Fibroblast of gingiva (primary cell): ENCODE measurements around the gene METTL5.
"Not testable (repeated sequence)": the region's sequence is repeated elsewhere in the genome, so short reads cannot be mapped to it uniquely, and the experiment has no call there.

Source experiments
- DNase-seq: peaks from one replicate; pipeline ENCODE4 v3.0.0-alpha.2; 2011; ENCODE audit warnings: low read depth

Gene METTL5

DNA sequence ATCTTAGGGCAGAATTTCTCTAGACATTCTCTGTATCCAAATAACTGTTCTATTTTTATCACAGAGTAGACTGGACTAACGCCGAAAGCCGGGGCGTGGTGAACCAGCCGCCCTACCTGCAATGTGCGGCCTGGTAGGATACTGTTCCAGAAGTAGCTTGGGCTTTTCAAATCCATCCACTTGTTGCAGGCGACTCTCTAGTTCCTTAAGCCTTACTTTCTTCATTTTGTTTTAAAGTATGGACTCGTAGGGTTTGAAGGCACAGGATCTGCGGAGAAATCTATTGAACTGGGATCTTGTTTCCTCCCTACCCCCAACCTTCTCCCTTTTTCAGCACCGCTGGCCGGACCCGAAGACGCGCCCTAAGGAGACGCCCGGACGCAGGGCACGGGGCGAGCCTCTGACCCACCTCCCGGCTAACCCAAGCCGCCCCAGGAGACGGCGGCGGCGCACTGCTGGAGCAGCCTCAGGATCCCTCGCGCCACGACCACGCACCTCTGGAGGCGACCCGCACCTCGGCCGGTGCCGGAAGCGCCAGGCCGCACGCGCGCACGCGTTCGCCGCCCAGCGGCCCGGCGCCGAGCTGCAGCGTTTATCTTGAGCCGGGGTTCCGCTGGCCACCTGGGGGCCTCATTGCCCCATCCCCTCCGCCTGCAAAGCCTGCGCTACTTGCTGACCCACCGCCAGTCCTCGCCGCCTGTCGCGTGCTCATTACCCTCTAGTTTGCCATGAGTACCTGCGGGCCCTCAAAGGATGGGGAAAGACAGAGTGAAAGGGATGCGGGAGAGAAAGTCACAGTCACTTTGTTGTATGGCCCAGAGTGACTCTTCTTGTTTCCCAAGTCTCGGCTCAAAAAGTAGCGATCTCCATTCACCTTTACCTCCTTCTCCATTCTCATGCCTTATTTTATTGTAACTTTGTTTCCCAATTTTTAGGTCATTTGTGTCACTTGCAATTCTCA, at the start of gene METTL5:
Gene METTL5 (minus strand): TSS at position 533 of the 961 bp plus-strand sequence. CDS start 308 bp downstream, at position 225.
- peak; percentile 76 for DNase-seq

DNA sequence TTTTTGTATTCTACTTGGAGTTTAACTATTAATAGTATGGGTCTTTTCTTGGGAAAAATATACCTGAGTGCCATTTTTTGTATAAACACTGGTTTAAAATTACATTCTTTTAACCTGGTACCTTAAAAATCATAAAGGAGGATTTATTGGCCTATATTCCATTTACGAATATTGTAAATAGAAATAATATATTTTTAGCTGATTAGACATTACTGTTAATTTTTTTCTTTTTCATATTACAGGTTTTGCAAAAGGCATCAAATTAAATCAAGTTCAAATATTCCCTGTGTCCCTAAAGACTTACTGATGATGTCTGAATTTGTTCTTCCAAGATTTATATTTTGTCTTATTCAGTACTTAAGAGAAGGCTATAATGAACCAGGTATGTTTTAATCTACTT, 47.3 kb upstream of the METTL5 start:
- DNase-seq = no peak

DNA sequence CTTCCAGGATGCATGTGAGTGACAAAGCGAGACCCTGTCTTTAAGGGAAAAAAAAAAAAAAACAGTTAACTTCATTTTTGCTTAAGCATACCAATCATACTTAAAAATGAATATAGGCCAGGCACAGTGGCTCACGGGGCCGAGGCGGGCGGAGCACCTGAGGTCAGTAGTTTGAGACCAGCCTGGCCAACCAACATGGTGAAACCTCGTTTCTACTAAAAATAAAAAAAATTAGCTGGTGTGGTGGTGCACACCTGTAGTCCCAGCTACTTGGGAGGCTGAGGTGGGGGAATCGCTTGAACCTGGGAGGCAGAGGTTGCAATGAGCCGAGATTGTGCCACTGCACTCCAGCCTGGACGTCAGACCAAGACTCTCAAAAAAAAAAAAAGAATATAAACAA, 46.7 kb upstream of the METTL5 start:
- not testable (repeated sequence) for DNase-seq

DNA sequence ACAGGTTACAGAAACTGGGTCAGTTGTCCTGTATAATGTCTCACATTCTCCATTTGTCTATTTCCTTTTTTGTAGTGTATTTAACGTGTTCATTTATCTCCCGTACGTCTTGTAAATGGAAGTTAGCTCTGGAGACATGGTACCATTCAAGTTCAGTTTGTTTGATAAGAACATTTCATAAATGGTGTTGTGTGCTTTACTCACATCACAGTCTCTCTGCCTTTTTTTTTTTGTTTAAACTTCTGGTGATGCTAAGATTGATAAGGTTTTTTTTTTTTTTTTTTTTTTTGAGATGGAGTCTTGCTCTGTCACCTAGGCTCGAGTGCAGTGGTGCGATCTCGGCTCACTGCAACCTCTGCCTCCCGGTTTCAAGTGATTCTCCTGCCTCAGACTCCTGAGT, 44.2 kb upstream of the METTL5 start:
- DNase-seq = no peak

DNA sequence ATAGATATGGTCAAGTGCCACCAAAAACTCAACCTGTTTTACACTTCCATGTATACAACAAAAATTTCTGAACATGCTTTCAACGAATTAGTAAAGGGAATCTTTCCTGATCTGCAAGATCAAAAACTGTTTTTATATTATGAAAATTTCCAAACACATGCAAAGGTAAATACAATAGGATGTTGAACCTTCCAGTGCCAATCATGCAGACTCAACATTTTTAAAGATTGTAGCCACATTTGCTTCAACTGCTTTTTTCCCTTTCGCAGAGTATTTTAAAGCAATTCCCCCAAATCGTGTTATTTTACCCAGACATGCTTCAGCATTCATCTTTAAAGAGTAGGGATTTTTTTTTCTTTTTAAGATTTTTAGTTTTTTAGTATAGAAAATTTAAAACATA, 42.9 kb upstream of the METTL5 start:
- DNase-seq = no peak

DNA sequence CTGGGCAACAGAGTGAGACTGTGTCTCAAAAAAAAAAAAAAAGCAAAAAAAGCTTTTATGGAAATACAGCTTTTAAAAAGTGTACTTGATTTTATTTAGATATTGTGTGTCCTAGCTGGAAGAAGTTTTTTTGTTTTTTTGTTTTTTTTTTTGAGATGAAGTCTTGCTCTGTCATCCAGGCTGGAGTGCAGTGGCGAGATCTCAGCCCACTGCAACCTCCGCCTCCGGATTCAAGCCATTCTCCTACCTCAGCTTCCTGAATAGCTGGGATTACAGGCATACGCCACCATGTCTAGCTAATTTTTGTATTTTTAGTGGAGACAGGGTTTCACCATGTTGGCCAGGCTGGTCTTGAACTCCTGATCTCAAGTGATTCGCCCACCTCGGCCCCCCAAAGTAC, 41.5 kb upstream of the METTL5 start:
- DNase-seq = not testable (repeated sequence)

DNA sequence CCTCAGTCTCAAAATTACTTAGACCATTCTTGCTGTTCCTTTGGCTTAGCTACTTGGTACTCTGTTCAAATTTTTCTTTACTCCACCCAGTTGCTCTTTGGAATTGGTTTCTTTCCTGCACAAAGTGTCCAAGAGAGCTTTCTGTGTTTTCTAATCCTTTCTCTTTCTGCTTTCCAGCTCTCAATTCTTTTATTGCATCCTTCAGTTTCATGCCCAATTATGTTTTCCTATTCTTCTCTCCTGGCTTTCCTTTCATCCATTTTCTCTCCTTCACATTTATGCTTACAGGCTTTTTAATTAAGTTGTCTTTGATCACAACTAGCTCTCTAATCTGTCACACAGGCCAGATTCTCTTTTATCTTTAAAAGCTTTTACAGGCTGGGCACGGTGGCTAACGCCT, 40.8 kb upstream of the METTL5 start:
- DNase-seq = no peak

DNA sequence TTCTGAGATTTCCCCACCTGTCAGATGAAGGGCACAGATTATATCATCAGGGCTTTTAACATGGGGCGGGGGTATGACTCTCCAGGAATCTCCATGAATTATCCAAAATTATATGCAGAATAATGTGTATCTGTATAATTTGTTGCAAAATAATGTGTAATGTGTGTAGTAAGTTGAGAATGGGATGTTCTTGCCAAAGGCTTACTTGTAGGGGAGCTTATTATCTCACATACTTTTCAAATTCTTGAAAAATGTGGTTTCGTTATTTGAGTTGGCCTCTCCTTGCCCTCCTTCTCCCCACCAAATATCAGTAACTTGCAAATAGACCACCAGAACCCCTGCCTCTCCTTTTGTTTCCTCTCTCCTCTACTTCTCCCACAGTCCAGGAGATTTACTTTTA, 38.1 kb upstream of the METTL5 start:
- DNase-seq = no peak

DNA sequence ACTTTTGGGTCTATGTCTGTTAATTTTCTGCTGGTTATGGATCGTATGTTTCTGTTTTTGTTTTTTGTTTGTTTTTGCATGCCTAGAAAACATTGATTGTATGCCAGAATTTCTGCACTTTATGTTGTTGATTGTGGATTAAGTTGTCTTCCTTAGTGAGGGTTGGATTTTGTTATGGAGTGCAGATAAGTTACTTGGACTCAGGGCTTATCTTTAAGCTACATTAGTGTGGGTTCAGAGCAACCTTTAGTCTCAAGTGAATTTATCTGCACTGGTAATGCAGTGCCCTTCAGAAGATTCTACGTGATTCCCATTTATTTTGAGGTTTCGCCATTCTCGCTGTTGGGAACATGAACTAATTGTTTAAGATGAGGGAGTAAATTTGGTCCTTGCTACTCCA, 35.4 kb upstream of the METTL5 start:
- DNase-seq = no peak

DNA sequence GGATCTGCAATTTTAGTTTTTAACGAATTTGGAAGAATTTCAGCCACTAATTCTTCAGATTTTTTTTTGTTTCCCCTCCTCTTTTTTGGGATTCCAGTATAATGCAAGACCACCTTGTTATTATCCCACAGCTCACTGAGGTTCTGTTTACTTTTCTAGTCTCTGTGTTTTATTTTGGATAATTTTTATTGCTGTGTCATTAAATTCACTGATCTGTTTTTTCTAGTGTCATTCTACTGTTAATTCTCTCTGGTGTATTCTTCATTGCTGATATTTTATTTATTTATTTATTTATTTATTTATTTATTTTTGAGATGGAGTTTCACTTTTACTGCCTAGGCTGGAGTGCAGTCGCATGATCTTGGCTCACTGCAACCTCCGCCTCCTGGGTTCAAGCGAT, 34.7 kb upstream of the METTL5 start:
- DNase-seq = no peak

DNA sequence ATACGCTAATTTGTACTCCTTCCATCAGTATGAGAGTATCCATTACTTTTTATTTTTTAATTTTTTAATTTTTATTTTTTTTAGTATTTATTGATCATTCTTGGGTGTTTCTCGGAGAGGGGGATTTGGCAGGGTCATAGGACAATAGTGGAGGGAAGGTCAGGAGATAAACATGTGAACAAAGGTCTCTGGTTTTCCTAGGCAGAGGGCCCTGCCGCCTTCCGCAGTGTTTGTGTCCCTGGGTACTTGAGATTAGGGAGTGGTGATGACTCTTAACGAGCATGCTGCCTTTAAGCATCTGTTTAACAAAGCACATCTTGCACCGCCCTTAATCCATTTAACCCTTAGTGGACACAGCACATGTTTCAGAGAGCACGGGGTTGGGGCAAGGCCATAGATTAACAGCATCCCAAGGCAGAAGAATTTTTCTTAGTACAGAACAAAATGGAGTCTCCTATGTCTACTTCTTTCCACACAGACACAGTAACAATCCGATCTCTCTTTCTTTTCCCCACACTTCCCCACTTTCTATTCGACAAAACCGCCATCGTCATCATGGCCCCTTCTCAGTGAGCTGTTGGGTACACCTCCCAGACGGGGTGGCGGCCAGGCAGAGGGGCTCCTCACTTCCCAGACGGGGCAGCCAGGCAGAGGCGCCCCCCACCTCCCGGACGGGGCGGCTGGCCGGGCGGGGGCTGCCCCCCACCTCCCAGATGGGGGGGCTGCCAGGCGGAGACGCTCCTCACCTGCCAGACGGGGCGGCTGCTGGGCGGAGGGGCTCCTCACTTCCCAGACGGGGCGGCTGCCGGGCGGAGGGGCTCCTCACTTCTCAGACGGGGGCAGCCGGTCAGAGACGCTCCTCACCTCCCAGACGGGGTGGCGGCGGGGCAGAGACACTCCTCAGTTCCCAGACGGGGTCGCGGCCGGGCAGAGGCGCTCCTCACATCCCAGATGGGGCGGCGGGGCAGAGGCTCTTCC, 30.9 kb upstream of the METTL5 start:
- DNase-seq = not testable (repeated sequence)

DNA sequence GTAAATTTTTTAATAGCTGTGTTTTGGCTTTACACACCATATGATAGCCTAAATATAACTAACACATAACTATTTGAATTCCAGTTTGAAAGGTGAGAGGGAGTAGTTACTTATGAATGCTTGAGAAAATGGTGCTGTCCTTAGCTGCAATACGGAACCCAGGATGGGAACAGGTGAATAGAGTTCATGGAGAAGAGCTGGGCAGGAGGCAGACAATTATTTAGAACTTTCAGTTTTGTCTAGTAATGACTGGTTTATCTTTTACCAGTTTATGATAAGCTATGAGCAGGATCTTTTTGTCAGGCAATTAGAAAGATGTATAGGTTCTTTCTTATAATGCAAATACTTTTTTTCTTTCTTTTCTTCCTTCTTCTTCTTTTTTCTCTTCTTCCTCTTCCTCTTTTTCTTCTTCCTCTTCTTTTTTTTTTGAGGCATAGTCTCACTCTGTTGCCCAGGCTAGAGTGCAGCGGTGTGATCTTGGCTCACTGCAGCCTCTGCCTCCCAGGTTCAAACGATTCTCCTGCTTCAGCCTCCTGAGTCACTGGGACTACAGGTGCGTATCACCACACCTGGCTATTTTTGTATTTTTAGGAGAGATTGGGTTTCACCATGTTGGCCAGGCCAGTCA, 28.4 kb upstream of the METTL5 start:
- no peak for DNase-seq

DNA sequence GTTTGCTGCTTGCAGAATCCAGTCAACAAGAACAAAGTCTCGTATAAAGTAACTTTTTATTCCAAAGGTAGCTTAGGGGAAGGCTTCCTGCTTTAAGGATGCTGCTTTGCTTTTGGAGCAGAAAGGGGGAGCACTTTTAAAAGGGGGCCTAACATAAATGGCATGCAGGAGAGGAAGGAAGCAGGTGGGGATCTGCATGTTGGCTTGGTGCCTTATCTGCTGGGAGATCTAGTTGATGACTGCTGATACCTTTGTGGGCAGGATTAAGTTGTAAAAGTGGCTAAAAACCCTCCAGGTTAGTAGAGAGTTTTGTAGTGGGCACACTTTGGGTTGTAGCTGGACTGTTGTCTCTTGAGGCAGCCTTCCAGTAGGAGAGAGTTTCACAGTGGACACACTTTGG, 25.0 kb upstream of the METTL5 start:
- no peak for DNase-seq

DNA sequence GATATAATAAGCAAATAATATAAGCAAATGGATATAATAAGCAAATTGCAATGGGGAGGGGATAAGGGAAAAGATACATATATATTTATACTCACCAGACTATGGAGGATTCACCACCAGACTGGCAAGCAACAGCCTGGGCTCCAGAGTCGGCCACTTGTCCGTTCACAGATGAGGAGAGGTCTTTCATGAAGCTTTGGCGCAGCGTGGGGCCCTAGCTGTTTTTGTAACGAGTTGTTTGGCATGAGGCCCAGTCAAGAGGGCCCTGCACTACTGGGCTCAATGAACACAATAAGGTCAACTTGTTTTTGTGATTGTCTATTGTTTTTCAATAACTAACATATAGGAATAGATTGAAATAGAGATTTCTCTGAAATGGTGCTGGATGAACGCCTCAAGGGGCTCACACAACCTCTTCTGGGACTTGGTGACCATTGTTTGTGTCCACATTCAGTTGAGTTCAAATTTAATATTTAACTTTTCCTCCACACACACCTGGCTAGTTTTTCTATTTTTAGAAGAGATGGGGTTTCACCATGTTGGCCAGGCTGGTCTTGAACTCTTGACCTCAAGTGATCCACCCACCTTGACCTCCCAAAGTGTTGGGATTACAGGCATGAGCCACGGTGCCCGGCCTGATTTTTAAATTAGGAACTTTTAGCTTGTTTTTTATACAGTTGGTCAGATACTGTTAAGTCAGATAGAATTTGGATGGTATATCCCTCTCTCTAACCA, 24.4 kb upstream of the METTL5 start:
- DNase-seq = not testable (repeated sequence)

DNA sequence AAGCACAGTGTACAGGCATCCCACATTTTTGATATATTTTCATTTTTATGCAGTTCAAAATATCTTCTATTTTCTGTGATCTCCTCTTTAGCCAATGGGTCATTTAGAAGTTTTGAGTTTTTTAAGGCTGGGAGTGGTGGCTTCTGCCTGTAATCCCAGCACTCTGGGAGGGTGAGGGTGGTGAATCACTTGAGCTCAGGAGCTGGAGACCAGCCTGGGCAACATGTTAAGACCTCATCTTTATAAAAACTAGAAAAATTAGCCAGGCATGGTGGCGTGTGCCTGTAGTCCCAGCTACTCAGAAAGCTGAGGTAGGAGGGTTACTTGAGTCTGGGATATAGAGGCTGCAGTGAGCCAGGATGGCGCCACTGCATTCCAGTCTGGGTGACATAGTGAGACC, 20.3 kb upstream of the METTL5 start:
- DNase-seq = no peak

DNA sequence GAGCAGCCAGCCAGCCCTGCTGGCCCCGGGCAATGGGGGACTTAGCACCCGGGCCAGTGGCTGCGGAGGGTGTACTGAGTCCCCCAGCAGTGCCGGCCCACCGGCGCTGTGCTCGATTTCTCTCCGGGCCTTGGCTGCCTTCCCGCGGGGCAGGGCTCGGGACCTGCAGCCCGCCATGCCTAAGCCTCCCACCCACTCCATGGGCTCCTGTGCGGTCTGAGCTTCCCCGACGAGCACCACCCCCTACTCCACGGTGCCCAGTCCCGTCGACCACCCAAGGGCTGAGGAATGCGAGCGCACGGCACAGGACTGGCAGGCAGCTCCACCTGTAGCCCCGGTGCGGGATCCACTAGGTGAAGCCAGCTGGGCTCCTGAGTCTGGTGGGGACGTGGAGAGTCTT, 16.9 kb upstream of the METTL5 start:
- not testable (repeated sequence) for DNase-seq

DNA sequence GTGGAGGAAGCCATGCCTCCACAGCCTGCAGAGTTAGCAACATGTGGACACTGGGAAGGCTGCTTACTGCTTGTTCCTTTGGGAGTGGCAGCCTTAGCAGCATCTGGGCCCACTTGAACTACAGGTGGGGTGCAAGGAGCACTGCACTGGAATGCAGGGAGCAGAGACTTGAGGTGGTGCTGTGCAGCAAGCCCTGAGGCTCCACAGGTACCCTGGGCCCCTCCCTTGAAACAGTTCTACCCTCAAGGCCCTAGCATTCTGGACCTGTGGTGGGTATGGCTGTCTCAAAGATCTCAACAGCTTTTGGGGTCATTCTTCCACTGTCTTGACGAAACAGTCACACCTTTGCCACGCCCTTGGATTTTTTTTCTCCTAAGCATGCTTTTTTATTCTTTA, 16.0 kb upstream of the METTL5 start:
- DNase-seq = no peak

DNA sequence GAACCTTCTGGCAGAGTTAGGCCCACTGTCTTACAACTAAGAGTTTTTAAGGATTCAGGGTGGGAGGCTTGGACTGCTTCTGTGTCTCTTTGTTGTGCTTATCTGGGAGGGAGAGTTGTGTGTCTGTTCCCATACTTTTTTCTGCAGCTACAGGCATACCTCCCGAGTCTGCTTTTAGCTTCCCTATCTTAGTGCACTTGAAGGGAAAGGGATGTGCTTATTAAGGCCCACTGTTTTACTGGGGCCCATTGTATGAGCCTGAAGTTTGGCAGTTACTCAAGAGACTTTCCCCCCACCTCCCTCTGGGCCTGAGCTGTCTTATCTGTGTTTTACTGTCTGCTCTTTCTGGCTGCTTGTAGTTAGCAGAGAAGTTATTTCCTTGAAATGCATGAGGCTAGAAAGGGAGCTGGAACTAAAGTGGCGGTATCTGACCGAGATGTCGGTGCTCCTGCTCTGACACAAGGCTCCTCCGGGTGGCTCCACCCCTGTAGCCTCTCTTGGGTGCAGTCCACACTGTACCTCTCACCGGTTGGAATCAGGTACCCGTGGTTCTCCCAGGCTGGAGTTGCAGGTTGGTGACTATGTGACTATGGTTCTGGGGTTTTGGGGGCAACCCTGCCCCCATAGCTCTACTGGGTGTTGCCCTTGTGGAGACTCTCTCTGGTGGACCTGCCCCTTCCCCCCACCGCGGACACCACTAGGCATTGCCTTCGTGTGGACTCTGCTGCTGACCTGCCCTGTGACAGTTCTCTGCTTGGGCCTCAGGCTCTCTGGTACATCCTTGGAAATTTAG, 15.4 kb upstream of the METTL5 start:
- no peak for DNase-seq

DNA sequence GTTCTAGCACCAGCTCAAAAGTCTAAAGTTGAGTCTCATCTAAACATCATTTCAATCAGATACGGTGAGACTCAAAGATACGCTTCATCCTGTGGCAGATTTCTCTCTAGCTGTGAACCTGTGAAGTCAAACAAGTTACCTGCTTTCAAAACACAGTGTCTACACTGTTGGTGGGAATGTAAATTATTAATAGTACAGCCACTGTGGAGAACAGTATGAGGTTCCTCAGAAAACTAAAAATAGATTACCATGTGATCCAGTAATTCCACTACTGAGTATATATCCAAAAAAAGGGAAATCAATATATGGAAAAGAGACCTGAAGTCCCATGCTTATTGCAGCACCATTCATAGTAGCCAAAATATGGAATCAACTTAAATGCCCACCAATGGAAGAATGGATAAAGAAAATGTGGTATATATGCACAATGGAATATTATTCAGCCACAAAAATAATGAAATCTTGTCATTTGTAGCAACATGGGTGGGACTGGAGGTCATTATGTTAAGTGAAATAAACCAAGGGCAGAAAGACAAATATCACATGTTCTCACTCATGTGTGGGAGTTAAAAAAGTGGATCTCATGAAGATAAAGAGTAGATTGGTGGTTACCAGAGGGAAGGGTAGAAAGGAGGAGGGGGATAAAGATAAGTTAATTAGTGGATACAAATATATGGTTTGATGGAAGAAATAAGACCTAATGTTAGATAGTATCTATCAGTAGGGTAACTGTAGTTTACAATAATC, 14.2 kb upstream of the METTL5 start:
- no peak for DNase-seq

DNA sequence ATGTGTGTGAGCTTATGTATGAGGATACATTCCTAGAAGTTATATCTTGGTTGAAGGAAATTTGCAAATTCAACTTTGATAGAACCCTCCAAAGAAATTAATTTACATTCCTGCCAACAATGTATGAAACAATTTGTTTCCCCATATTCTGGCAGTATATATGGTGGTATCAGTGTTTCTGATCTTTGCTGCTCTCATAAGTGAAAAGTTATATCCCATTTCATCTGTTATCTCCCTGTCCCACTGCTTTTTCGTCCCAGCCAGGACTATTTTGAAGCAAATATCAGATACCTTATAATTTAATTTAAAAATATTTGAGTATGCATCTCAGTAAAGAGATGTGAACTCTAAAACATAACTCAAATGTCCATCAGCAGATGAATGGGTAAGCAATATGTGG, 9.7 kb upstream of the METTL5 start:
- DNase-seq = no peak
